ENCODE data around the gene EHMT1.
A peak's percentile ranks its signal among the peaks of the same experiment; 100 is the strongest.

The EHMT1 gene

DNA sequence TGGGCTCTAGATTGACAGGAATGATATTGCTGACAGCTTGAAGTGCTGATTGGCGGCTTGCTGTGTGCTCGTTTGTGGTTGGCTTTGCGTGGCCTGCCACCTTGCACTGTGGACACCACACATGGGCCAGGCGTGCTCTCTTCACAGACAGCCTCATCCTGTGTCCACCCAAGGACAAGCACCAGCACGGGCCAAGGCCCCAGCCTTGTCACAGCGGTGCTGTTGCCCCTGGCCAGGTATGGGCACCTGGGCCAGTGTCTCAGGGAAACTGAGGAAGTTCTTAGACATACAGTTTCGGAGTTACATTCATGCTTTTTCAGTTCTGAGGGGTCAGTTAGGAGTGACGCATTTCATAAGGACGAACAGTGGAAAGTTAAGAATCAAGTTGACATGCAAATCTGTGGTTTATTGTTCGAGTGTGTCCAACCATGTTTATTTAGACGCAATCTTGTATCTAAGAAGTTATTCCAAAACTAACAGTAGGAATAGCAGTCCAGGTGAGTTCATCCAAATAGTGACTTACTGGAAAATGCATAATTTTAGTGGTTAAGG, 125.9 kb downstream of the EHMT1 start:
- no peak for DNase-seq

DNA sequence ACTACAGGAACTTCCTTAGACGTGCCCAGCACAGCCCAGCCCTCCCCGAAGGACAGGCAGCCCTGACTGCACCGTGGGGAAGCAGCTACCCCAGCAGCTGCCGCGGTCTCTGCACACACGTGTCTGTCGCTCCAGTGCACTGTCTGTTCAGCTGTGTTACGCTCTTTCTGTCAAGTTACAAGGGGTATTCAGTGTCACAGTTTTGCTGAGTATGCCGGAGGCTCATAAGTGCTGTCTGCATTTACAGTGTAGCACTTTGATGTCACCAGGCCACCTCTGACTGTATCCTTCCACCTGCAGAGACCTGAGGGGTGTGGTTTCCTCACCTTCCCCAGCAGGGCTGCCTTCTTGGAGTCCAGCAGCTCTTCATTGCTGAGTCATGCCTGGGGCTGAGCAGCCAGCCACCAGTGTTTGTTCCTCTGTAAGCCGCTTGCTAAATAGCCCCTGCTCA, 126.8 kb downstream of the EHMT1 start:
- DNase-seq = no peak

DNA sequence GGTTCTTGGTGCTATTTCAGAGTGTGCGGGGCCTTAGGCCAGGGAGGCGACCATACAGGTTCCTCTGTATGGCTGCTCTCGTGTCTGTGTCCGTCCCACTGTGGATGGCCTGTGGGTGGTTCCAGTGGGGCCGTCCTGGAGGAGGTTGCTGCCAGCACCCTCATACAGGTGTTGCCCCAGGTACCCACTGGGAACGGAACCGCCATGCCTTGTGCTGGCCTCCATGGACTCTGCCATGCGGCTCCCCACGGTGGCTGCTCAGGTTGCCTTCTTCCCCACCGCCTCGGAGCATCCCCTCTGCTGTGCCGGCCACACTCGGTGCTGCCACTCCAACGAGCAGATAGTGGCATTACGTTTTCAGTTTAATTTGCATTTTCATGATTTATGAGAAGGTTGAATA, 129.5 kb downstream of the EHMT1 start:
- DNase-seq = no peak

DNA sequence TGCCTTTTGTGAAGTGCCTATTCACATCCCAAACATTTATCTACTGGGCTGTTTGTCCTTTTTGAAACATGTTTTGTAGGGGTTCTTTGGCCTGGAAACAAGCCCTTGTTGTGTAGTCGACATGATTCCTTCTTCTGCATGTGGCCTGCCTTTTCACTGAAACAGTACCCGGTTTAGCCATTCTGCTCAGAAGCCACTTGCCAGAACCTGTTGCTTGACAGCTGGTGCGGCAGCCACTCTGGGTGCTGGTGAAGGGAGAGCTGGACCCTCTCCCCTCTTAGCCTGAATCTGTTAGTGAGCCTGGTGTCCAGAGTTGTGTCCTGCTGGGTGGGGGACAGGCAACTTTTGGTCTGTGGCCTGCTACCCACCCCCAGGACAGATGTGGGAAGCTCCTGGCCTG, 129.9 kb downstream of the EHMT1 start:
- no peak for DNase-seq

DNA sequence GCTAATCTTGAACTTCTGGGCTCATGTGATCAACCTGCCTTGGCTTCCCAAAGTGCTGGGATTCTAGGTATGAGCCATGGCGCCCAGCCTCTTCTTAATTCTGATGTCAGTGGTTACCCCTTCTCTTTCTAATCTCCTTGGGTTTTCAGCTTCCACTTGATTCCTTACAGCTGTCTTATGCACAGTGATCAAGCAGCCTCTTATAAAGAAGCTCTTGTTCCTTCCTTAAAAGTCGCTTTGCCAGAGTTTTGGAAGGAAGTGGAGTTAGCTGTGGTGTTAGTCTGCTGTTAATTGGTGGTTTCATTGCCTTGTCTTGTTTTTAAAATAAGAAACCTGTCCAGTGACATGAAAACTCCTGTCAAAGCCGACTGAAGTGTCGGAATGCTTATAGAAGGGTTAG, 130.7 kb downstream of the EHMT1 start:
- no peak for DNase-seq

- DNase-seq = no peak
These were observed 131.2 kb downstream of the EHMT1 start for GRCh38 chr9:137750007-137750406.

DNA sequence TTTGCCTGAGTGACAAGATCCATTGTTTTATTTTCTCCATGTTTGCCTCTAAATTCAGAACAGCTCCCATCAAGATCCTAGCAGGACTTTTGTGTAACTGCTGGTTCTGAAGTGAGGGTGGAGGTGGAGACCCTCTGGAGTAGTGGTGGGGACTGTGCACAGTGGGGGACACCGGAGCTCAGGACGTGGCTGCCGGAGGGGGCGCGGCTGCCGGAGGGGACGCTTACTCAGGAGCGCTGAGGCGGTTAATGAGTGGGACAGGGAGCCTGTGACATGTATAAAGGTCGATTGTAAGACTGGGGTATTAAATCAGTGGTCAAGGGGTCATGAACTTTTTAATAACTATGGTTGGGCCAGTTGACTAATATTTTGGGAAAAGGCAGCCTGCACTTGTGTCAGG, 131.8 kb downstream of the EHMT1 start:
- DNase-seq = no peak

DNA sequence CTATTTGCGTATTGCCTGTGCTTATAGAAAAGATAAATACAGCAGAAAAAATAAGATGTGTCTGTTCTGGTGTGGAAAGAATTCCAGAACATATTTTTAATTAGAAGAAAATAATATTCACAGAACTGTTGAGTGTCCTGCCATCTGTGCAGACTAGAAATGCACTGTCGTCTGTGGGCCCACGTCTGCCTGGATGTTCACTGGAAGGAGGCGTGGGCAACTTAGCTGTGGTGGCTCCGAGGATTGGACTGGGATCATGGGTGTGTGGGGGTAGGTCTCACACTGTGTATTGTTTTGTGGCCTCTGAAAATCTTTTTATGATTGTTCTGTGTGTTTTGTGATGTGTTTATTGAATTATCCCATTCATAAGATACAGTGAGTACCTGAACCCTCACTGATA, 132.8 kb downstream of the EHMT1 start:
- DNase-seq = no peak

- DNase-seq = no peak
These were observed 133.6 kb downstream of the EHMT1 start for GRCh38 chr9:137752426-137752825.

GRCh38 chr9:137753192-137753765, 134.5 kb downstream of the EHMT1 start:
- DNase-seq = no peak

- no peak for DNase-seq
These were observed 136.6 kb downstream of the EHMT1 start for GRCh38 chr9:137755261-137755927.

GRCh38 chr9:137756045-137756744, 137.4 kb downstream of the EHMT1 start:
- no peak for DNase-seq

DNA sequence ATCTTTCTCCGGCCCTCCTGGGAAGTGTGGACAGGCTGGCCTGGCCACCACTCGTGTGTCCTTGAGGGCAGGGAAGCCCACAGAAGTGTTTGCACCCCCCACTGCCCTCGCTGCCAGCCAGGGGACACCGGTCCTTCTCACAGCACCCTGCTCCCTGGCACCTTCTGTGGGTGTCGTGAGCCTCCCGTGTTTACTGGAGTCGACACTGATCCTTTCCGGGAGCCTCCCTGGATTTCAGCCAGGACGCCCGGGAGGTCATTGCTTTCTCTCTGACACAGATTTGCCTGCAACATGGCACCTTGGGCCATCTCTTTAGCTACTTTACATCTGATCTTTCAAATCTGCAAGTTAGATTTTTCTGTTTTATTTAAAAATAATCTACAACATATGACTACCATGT, 138.3 kb downstream of the EHMT1 start:
- DNase-seq = no peak

- peak; percentile 59 for DNase-seq
These were observed 138.8 kb downstream of the EHMT1 start for GRCh38 chr9:137757613-137758029.

- DNase-seq = no peak
These were observed 139.3 kb downstream of the EHMT1 start for GRCh38 chr9:137758067-137758466.

- no peak for DNase-seq
These were observed 140.3 kb downstream of the EHMT1 start for GRCh38 chr9:137759117-137759516.

DNA sequence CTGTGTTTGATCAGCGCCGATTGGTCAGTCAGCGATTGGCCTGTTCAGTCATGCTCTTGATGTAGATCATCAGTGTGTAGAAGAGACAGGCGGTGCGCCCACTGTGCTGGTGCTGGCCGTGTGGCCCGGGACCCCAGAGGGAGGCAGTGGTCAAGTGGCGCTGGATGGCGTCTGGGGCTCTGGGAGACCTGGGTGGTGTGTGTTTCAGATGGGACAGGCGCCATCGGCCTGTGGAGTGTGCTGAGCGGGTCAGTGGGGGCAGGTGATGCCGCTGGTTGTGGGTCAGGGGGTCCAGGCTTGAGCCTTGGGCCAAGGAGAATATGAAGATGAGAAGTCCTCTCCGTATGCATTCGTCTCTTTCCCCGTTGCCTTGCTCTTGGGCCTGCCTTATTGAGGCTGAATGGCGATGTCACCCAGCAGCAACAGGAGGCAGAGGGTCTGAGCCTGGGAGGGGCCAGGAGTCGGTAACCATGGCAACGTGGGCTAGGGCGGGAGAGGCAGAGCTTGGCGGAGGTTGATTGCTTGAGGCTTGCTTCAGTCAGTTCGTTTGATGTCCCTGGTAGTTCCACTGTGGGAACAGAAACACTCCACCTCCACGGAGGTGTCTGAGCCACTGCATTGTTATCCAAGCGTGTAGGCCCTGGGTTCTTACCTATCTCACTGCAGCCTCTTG, 141.0 kb downstream of the EHMT1 start:
- DNase-seq = no peak

GRCh38 chr9:137760426-137760825, 141.6 kb downstream of the EHMT1 start:
- DNase-seq = no peak

- DNase-seq = peak; percentile 23
These were observed 142.2 kb downstream of the EHMT1 start for GRCh38 chr9:137761032-137761431.

DNA sequence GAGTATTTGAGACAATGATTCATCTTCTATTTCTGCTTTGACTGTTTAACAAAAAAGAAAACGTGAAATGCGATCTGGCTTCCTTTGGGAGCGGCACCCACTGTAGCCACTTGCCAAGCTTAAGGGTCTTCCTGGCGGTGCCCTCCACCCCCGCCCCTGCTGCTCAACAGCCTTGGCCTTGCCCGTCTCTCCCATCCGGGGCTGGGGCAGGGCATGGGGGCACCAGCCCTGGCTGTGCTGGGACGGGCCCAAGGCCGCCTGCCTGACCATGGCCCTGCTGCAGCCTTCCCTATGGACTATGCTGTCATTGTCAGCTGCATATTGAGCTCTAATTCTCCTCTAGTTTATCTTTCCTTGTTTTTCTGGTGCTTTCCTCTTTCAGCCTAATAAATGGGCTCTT, 143.0 kb downstream of the EHMT1 start:
- DNase-seq = no peak

DNA sequence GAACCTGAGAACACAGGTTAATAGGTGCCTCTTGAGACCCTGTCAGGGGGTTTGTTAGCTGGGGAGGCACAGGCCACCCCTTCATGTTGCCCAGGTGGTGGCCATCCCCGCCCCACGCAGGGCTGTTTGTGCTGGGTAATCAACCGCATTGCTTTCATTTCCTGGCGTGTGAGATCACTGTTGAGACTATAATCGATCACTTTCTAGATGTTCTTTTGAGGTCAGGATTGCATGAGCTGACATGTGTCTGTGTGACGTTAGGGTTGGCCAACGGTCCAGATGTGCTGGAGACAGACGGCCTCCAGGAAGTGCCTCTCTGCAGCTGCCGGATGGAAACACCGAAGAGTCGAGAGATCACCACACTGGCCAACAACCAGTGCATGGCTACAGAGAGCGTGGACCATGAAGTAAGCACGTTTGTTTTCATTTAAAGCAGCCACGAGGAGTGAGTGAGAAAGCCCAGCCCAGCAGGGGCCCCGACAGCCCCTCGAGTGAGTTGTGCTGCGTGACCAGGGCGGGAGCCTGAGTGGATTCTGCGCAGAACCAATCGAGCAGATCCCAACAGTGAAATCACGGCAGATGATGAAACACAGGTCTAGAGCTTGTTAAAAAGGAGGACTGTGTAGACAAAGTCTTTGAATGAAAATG, 143.7 kb downstream of the EHMT1 start:
- no peak for DNase-seq

DNA sequence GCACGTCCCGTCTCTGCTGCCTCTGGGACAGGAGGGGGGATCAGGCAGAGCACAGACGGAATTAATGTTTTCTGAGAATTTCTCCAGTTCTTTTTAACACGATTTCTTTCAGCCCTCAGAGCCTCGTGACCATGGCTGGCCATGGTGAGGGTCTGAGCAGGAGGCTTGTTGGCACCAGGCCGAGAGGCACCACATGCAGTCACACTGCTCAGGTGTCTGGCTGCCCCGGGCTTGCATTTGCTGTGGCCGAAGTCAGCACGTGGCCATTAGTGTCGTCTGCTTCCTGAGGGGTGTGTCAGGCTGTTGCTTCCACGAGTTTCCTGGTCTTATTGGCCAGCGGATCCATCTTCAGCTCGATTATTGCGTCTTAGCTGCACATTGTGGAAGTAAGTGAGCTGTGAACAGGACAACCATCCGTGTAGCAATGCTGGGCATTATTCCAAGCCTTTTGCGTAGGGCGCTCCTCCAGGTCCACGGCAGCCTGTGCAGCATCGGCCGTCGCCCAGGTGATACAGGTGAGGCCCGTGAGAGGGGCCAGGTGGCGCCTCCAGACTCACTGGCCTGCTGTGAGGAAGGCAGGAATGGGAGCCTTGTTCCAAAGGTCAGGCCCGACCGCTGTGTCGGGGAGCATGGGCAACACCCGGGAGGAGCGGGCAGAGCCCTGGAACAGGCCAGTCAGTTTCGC, 144.6 kb downstream of the EHMT1 start:
- no peak for DNase-seq

All from activated naive CD4-positive, alpha-beta T cell treated with Interleukin-2 at 50 U/mL for 16 hours (primary cell).